ENCODE results near the gene KIF5A.

KIF5A gene

GRCh38 chr12:57534991-57535543 is 14.8 kb upstream of the KIF5A start:
- DNase-seq (ENCODE audit: low read depth in 2 of 3, low spot score in 1 of 3): no peak

DNA sequence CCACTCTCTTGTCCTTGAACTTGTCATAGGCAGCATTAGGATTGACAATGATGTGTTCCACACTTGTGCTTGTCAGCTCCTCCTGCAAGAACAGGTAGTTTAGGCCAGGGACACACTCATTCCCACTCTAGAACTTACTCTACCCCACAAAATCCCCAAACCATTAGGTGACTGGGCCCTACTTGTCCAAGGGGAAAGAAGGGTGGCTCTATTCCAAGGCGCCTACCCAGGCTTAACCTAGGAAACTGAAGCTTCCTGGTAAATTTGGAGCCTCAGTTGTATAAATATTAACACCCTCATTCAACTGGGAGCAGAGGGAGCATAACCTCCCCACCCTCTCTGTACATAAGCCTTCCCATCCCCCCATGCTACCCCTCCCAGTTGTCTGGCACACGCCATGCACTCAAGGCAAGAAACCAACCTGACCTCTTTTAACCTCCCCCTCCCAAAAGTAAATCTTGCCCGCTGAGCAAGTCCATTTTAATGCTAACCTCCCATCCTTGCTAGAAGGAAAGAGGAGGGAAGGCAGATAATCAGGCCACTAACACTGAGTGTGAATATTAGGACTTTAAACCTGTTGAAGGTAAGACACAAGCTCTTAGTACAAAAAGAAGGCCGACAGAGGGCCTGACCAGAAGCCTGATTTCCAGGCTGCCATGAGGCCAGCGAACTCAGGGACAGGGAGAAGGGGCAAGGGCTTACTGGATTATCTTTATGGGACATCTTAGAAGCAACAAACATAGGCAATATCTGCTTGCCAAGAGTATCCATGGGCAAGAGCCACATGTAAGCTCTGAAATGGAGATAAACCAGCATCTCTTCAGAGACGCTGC is 13.9 kb upstream of the KIF5A start:
- DNase-seq (ENCODE audit: low read depth in 2 of 3, low spot score in 1 of 3): no peak

- no peak for DNase-seq (ENCODE audit: low read depth in 2 of 3, low spot score in 1 of 3)
Observed at GRCh38 chr12:57536597-57536942, 13.3 kb upstream of the KIF5A start.

DNA sequence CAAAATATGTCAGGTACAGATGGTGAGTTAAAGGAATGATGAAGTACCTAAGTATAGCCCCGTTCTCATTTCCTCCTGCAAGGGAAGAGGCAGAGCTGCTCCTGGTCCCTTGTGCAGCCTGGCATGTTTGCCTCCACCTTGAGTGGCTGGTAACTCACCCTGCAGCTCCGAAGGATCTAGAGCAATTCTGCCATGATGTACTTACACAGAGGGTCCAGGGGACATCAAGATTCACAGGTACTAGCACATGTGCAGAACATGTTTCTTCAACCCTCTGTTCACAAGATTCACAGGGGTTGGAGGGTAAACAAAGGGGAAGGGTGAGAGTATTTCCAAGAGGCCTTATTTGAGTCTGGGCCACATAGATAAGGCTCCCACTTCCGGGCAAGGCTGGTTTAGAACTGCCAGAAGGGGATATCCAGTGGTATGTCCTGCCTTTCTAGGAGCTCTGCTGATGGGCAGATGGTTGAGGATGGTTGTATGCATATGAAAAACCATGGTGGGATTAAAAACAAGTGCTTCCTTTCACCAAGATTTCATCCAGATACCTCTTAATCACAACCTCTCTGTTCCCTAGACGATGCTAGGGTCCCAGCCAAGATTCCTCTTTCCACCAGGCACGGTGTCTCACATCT is 10.6 kb upstream of the KIF5A start:
- no peak for DNase-seq (ENCODE audit: low read depth in 2 of 3, low spot score in 1 of 3)

GRCh38 chr12:57541001-57541400 is 8.8 kb upstream of the KIF5A start:
- DNase-seq (ENCODE audit: low read depth in 2 of 3, low spot score in 1 of 3): no peak

DNA sequence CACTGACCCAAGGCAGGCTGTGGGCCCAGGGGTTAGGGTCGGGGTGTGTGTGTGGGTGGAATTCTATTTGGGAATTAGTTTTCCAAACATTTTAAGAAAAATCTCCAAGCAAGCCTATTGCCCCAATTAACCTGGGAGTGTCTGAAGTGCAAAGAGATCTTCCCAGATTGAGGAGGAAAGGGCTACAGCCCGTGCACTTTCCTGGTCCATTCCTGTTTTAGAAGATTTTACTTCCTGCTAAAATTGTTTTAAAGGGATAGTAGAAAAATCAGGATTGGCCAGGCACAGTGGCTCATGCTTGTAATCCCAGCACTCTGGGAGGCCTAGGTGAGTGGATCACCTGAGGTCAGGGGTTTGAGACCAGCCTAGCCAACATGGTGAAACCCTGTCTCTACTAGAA is 8.1 kb upstream of the KIF5A start:
- DNase-seq (ENCODE audit: low read depth in 2 of 3, low spot score in 1 of 3): no peak

DNA sequence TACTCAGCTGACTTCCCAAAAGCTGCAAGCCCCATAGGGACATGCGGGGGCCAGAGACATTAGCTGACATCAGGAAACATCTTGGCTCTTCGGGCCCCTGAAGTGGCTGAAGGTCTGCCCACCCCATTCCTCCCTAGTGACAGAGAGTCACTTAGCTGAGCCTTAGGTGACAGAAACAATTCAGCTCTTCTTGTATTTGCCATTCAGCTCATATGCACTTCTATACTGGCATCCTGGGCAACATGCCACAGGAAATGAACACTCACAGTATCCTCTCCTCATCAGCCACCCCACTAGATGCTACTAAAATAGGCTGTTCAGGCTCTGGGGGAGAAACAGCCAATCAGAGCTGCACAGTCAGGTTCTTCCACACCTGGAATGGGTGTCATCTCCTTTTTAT is 6.3 kb upstream of the KIF5A start:
- no peak for DNase-seq (ENCODE audit: low read depth in 2 of 3, low spot score in 1 of 3)

- DNase-seq (ENCODE audit: low read depth in 2 of 3, low spot score in 1 of 3): no peak
Observed at GRCh38 chr12:57545809-57546437, 3.9 kb upstream of the KIF5A start.

- peak; percentile 93 to 94 (median 93) for DNase-seq (ENCODE audit: low read depth in 2 of 3, low spot score in 1 of 3)
Observed at GRCh38 chr12:57546438-57547287, 3.2 kb upstream of the KIF5A start, which contains the start of gene DCTN2. Gene DCTN2, minus strand, starts transcription at chr12:57547192. Its CDS starts 129 bp downstream, at chr12:57547063.

DNA sequence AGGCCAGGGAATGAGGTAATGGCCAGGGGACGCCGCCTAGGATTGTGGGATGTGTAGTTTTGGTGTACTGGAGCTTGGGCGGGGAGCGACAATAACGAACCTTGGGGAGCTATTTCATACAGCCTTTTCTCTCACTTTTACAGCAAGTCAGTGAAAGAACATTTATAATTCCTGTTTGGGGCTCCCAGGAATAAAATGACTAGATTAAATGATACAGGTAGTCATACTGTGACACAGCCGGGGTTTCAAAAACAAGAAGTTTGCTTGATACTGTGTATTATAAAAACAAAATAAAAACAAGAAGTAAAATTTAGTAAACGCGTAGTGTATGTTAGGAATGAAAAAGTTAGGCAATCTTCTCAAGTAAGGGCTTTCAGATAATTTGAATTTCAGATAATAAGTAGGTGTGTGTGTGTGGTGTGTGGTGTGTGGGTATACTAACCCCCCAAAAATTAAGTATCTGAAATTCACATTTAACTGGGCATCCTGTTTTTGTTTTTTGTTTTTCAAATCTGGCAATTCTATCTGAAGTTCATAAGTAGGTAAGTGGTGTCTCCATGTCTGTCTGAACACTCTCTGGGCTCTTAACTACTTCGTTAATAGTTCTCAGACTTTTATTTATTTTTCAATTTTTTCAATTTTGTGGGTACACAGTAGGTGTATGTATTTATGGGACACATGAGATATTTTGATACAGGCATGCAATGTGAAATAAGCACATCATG is 2.4 kb upstream of the KIF5A start:
- DNase-seq (ENCODE audit: low read depth in 2 of 3, low spot score in 1 of 3): no peak

DNA sequence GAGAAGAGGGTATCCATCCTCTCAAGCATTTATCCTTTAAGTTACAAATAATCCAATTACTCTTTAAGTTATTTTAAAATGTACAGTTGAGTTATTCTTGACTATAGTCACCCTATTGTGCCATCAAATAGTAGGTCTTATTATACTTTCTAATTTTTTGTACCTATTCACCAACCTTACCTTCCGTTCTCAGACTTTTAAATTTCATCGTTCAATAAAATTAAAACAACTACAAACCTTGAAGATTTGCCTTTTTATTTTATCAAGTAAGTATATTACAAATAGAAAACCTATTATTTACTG is 1.9 kb upstream of the KIF5A start:
- DNase-seq (ENCODE audit: low read depth in 2 of 3, low spot score in 1 of 3): no peak

DNA sequence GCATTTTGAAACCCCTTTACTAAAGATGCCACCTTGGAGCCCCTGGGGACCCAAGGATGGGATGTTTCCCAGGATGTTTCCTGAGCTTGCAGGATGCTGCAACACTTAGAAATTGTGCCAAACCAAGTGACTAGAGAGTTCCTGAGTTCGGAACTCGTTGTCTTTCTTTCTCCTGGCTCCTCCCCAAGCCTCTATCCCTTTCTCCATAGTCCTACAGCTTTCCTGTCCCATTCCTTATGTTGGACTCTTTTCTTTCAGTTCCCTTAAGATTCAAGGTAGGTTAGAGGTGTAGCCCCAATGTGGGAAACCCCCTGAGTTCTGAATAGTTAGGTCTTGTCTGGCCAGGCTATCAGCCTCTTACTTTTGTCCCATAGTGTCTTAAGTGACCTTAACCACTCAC is 1.4 kb upstream of the KIF5A start:
- DNase-seq (ENCODE audit: low read depth in 2 of 3, low spot score in 1 of 3): no peak

GRCh38 chr12:57549203-57549908 is 488 bp upstream of the KIF5A start:
- no peak for DNase-seq (ENCODE audit: low read depth in 2 of 3, low spot score in 1 of 3)

- DNase-seq (ENCODE audit: low read depth in 2 of 3, low spot score in 1 of 3): no peak
Observed at GRCh38 chr12:57550641-57551549, 1.1 kb downstream of the KIF5A start.

- no peak for DNase-seq (ENCODE audit: low read depth in 2 of 3, low spot score in 1 of 3)
Observed at GRCh38 chr12:57551637-57552305, 1.9 kb downstream of the KIF5A start.

DNA sequence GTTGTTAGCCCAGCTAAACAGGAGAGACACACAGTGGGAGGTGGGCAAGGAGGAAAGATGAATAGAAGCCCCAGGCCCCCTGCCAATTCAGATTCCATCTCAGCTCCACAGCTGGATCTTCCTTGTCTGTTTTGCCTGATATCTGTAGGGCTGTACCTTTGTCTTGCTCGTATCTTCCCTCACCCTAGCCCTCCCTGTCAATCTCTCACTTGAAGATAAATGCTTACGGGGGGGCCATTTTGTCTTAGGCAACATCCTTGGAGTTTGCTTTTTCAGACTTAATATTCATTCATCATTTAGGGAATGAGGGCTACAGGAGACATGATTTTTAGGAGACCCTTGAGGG is 2.4 kb downstream of the KIF5A start:
- DNase-seq (ENCODE audit: low read depth in 2 of 3, low spot score in 1 of 3): no peak

DNA sequence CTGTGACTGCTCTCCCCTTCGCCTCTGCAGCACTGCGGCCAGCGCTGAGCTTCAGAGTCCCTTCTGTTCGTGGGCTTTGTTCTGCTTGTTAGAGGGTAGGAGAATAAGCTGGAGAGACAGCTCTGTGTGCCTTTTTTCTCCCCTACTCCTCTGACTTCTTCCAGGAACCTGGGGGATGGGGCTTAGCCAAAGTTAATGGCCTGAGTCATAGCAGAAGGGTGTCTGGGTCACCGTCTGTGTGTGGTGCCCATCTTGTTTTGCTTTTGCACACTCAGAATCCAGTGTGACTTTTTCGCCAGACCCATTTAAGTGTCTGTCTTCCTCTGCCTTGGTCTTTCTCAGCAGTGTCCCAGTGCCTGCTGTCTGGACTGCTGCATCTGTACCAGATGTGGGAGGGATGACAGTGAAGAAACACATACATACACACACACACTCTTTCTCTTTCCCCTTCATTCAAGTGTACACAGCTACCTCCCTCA is 3.0 kb downstream of the KIF5A start:
- no peak for DNase-seq (ENCODE audit: low read depth in 2 of 3, low spot score in 1 of 3)

All from stimulated activated CD4-positive, alpha-beta T cell treated with anti-CD3 and anti-CD28 coated beads, Interleukin-12 subunit alpha, Interleukin-12 subunit beta, amount 100 ng/mL, for 48 hours (primary cell).